Endothelial cell of umbilical vein (primary cell): ENCODE measurements around the gene OR51V1. TPM values are rescaled to one million over a fixed set of nuclear protein-coding genes. Genes with fewer than 3 reads are reported as not detected.

Experiments used
- BruUV-seq: library from RNA; stranded (reverse); fragments of 400-500 nt; replicated peaks from 2 replicates; lab custom pipeline; 2021; lab: Mats Ljungman, UMichigan
- CTCF ChIA-PET: fragments of 300-600, 350-600 bp; sonication (Branson Sonifier 250); formaldehyde crosslinking; loops from one replicate; lab custom pipeline; 2021; ENCODE audit warnings: antibody characterized with exemption, inconsistent platforms; lab: Charles Lee
- POLR2A ChIA-PET: fragments of 300-600, 350-600 bp; sonication (Branson Sonifier 250); formaldehyde crosslinking; loops from one replicate; lab custom pipeline; 2021; ENCODE audit warnings: antibody characterized with exemption, inconsistent platforms; lab: Charles Lee
- DNase-seq: peaks from one replicate; pipeline ENCODE4 v3.0.0-alpha.2; 2011; ENCODE audit warnings: low read depth, low spot score
- FAIRE-seq: peaks from 2 replicates; lab custom pipeline; 2011; peaks lifted over from hg19 to GRCh38; lab: Jason Lieb, UNC
- H2AFZ ChIP-seq: 2 replicates; pipeline ENCODE4 v1.6.0; 2012; ENCODE audit warnings: low read depth, low read length, control low read depth, inconsistent platforms
- H3K27ac ChIP-seq: 2 replicates; pipeline ENCODE4 v1.5.1; 2011; ENCODE audit warnings: low read depth, mild to moderate bottlenecking, control low read depth, low read length, moderate library complexity; ENCODE audit not compliant: insufficient read depth
- H3K27me3 ChIP-seq, 2 experiments: 2 replicates each; pipeline versions ENCODE4 v1.6.0 to v1.6.1; 2011; ENCODE audit warnings: low read length in 2 of 2, mixed read lengths in 1 of 2; ENCODE audit not compliant: control insufficient read depth in 2 of 2, insufficient read depth in 2 of 2
- H3K36me3 ChIP-seq, 2 experiments: 2 replicates in 1 of 2; 3 replicates in 1 of 2; pipeline ENCODE4 v1.5.1; 2011; ENCODE audit warnings: low read length in 2 of 2, mild to moderate bottlenecking in 1 of 2, moderate library complexity in 1 of 2; ENCODE audit not compliant: control insufficient read depth in 2 of 2, insufficient read depth in 2 of 2; ENCODE audit errors: extremely low read depth in 1 of 2
- H3K4me1 ChIP-seq: 3 replicates; pipeline ENCODE4 v1.5.1; 2011; ENCODE audit warnings: mild to moderate bottlenecking, low read length; ENCODE audit not compliant: control insufficient read depth, insufficient read depth; ENCODE audit errors: extremely low read depth
- H3K4me2 ChIP-seq: 2 replicates; pipeline ENCODE4 v1.6.1; 2011; ENCODE audit warnings: low read length, control low read depth, mixed read lengths; ENCODE audit not compliant: insufficient read depth
- H3K4me3 ChIP-seq, 3 experiments: fragments of 200-600 bp in 1 of 3; sonication (generic), shearing (Covaris generic) in 1 of 3; replicated peaks in 1 of 3; 2 replicates each; pipeline ENCODE4 v1.5.1; 2011 to 2016; ENCODE audit warnings: control low read depth in 3 of 3, low read length in 3 of 3, mild to moderate bottlenecking in 2 of 3, inconsistent platforms in 1 of 3, low read depth in 1 of 3, moderate library complexity in 1 of 3; ENCODE audit not compliant: insufficient read depth in 1 of 3
- H3K79me2 ChIP-seq: 2 replicates; pipeline ENCODE4 v1.6.0; 2012; ENCODE audit warnings: low read length, inconsistent platforms; ENCODE audit not compliant: control insufficient read depth, insufficient read depth
- H3K9ac ChIP-seq: replicated peaks from 2 replicates; pipeline ENCODE3; 2011; ENCODE audit warnings: low read length, control low read depth; ENCODE audit not compliant: insufficient read depth; ENCODE audit errors: extremely low read depth
- H3K9me1 ChIP-seq: replicated peaks from 3 replicates; pipeline ENCODE4 v1.6.0; 2011; ENCODE audit warnings: mild to moderate bottlenecking, low read length; ENCODE audit not compliant: control insufficient read depth, insufficient read depth; ENCODE audit errors: extremely low read depth
- H3K9me3 ChIP-seq: replicated peaks from 2 replicates; pipeline ENCODE4 v1.5.1; 2012; ENCODE audit warnings: low read length, inconsistent platforms; ENCODE audit not compliant: control insufficient read depth, insufficient read depth
- H4K20me1 ChIP-seq: replicated peaks from 2 replicates; pipeline ENCODE3; 2011; ENCODE audit warnings: mild to moderate bottlenecking, low read length; ENCODE audit not compliant: control insufficient read depth, insufficient read depth; ENCODE audit errors: extremely low read depth
- CTCF ChIP-seq, 2 donors: IDR thresholded peaks; 1 replicate in 1 of 2; 2 replicates in 1 of 2; pipeline ENCODE4 v1.5.1; 2011; ENCODE audit warnings: low read length in 2 of 2, mild to moderate bottlenecking in 2 of 2, moderate library complexity in 2 of 2, control low read depth in 1 of 2, inconsistent platforms in 1 of 2, low read depth in 1 of 2; ENCODE audit not compliant: insufficient read depth in 1 of 2; ENCODE audit errors: extremely low read depth in 1 of 2
- EZH2 ChIP-seq: IDR thresholded peaks from 2 replicates; pipeline ENCODE4 v1.6.1; 2012; ENCODE audit warnings: borderline replicate concordance, low read depth, mild to moderate bottlenecking, moderate library complexity, low read length, inconsistent platforms; ENCODE audit not compliant: severe bottlenecking
- FOS ChIP-seq: IDR thresholded peaks from 2 replicates; pipeline ENCODE4 v1.6.1; 2011; ENCODE audit warnings: mild to moderate bottlenecking, low read length, moderate library complexity, borderline replicate concordance; ENCODE audit not compliant: insufficient read depth
- GATA2 ChIP-seq: IDR thresholded peaks from 2 replicates; pipeline ENCODE4 v1.7.0; 2011; ENCODE audit warnings: low read depth, mild to moderate bottlenecking, moderate library complexity, mixed read lengths, low read length; ENCODE audit not compliant: insufficient read length, insufficient read depth
- JUN ChIP-seq: IDR thresholded peaks from 2 replicates; pipeline ENCODE4 v1.6.1; 2011; ENCODE audit warnings: borderline replicate concordance, low read depth; ENCODE audit not compliant: insufficient read length, insufficient read depth
- MAX ChIP-seq: IDR thresholded peaks from 2 replicates; pipeline ENCODE4 v1.6.1; 2011; ENCODE audit not compliant: insufficient read depth, insufficient read length
- MYC ChIP-seq: IDR thresholded peaks from one replicate; pipeline ENCODE4 v1.6.1; 2011; ENCODE audit warnings: mild to moderate bottlenecking, low read depth, low read length
- POLR2A ChIP-seq: IDR thresholded peaks from 2 replicates; pipeline ENCODE4 v1.6.1; 2012; ENCODE audit warnings: low read depth, mild to moderate bottlenecking, control low read depth, low read length
- POLR2AphosphoS5 ChIP-seq: IDR thresholded peaks from 2 replicates; pipeline ENCODE4 v1.6.1; 2012; ENCODE audit warnings: low read depth, mild to moderate bottlenecking, control low read depth, low read length, moderate library complexity; ENCODE audit not compliant: insufficient read depth
- dilution Hi-C: fragments of 300-500 bp; cut with MboI; formaldehyde crosslinking; loops from one replicate; pipeline ENCODE4 v1.15.0; 2019; ENCODE audit warnings: low sequenced_read_pairs; ENCODE audit not compliant: extremely low pct_ligation_motif_present
- intact Hi-C: fragments of 100-400 bp; cut with micrococcal nuclease; formaldehyde crosslinking; loops from one replicate; pipeline ENCODE4 v1.10.0; 2022
- polyA plus RNA-seq, 4 experiments: library from polyadenylated mRNA; depleted of rRNA in 3 of 4; stranded (reverse) in 3 of 4; unstranded in 1 of 4; fragments of >200 nt; gene quantifications; 2 replicates each; pipeline versions ENCODE4 v1.2.1 to v1.2.3, GENCODE V29; 2011 to 2012; ENCODE audit warnings: missing spikeins in 1 of 4
- total RNA-seq: library from RNA; stranded (reverse); gene quantifications from 2 replicates; pipeline ENCODE4 v1.2.3, GENCODE V29; 2021

Gene OR51V1
- total and polyA plus RNA-seq, 2 donors (not counting 3 experiments of a cell fraction or from before 2014, with no cell fraction given), result not detected

GRCh38 chr11:5188201-5188600, 12.3 kb downstream of the OR51V1 start:
- H3K4me1 ChIP-seq, result no peaks in the 10 kb centered on the region
- no TSS peak for BruUV-seq
- H3K79me2 ChIP-seq, result no peaks in the 10 kb centered on the region
- FAIRE-seq (no peak), DNase-seq (no peak)
- H3K27ac ChIP-seq, result no peak overlapping the region
- POLR2A ChIA-PET, result no interaction called here
- intact Hi-C loops, result loop anchor here (10.0 kb wide), 1 partner anchor 597 kb away; the partner anchor contains the start of gene OR52N5
- no peak overlapping the region for H3K4me2 ChIP-seq
- no peaks in the 10 kb centered on the region for H3K9me1 ChIP-seq
- dilution Hi-C loops, result no loop called here
- TF ChIP-seq MYC, result no peak
- no peak for TF ChIP-seq POLR2AphosphoS5
- no peak for TF ChIP-seq FOS
- TF ChIP-seq CTCF (IDR thresholded peaks at IDR 0.05; ENCODE audit: extremely low read depth in 1 of 2, insufficient read depth in 1 of 2, low read depth in 1 of 2, low read length in 2 of 2), result no peak
- no peaks in the 10 kb centered on the region for H3K9me3 ChIP-seq
- H3K36me3 ChIP-seq, result no peaks in the 10 kb centered on the region
- H3K9ac ChIP-seq, result no peak overlapping the region
- no peaks in the 10 kb centered on the region for H4K20me1 ChIP-seq
- H3K27me3 ChIP-seq, result no peaks in the 10 kb centered on the region
- no peak overlapping the region for H2AFZ ChIP-seq
- H3K4me3 ChIP-seq, result no peak overlapping the region
- CTCF ChIA-PET, result no interaction called here

- DNase-seq (no peak), FAIRE-seq (no peak)
- Histone ChIP-seq H3K79me2 (no peaks in the 10 kb centered on the region), H3K9me1 (no peaks in the 10 kb centered on the region), H4K20me1 (no peaks in the 10 kb centered on the region), H3K4me1 (no peaks in the 10 kb centered on the region), H2AFZ (no peak overlapping the region), H3K36me3 (no peaks in the 10 kb centered on the region), H3K4me2 (no peak overlapping the region), H3K9ac (no peak overlapping the region), H3K27ac (no peak overlapping the region), H3K9me3 (no peaks in the 10 kb centered on the region), H3K27me3 (no peaks in the 10 kb centered on the region), H3K4me3 (no peak overlapping the region)
- BruUV-seq, result no TSS peak
- POLR2A ChIA-PET, result no interaction called here
- intact Hi-C loops, result no loop called here
- TF ChIP-seq GATA2 (no peak), JUN (no peak), MAX (no peak), EZH2 (no peak), POLR2AphosphoS5 (no peak), POLR2A (no peak), CTCF (IDR thresholded peaks at IDR 0.05; ENCODE audit: extremely low read depth in 1 of 2, insufficient read depth in 1 of 2, low read depth in 1 of 2, low read length in 2 of 2) (no peak), MYC (no peak), FOS (no peak)
- dilution Hi-C loops, result no loop called here
- CTCF ChIA-PET, result no interaction called here
Measured at GRCh38 chr11:5178046-5178837, 22.2 kb downstream of the OR51V1 start.
